HL-60 (cell line): ENCODE results near the gene ALDH1A1.

ENCODE experiments used
- DNase-seq, 2 experiments: peaks; one replicate each; pipeline ENCODE4 v3.0.0-alpha.2; 2010 to 2020; ENCODE audit warnings: low read depth in 1 of 2, low spot score in 1 of 2
- H3K27ac ChIP-seq: fragments of 250-450 bp; sonication (Bioruptor Pico); replicated peaks from 2 replicates; pipeline ENCODE4 v1.5.1; 2020; ENCODE audit warnings: mild to moderate bottlenecking, moderate library complexity
- H3K27me3 ChIP-seq: fragments of 250-450 bp; sonication (Bioruptor Pico); 2 replicates; pipeline ENCODE4 v1.5.1; 2021; ENCODE audit warnings: mild to moderate bottlenecking, moderate library complexity; ENCODE audit not compliant: insufficient read depth, poor library complexity, severe bottlenecking
- H3K4me3 ChIP-seq: replicated peaks from 2 replicates; pipeline ENCODE4 v1.5.1; 2011; ENCODE audit warnings: mild to moderate bottlenecking, control low read depth, low read length; ENCODE audit not compliant: insufficient read depth
- GABPA ChIP-seq: IDR thresholded peaks from 2 replicates; pipeline ENCODE4 v1.6.1; 2012; ENCODE audit warnings: low read depth
- POLR2AphosphoS5 ChIP-seq: IDR thresholded peaks from 2 replicates; pipeline ENCODE4 v1.6.1; 2012; ENCODE audit warnings: low read depth
- SPI1 ChIP-seq: IDR thresholded peaks from 2 replicates; pipeline ENCODE4 v1.6.1; 2012; ENCODE audit warnings: low read depth, mild to moderate bottlenecking, borderline replicate concordance
- TF ChIP-seq, protein P1 (sequence below): IDR thresholded peaks from one replicate; pipeline ENCODE4 v1.5.1; 2011; ENCODE audit warnings: low read length, control low read depth, inconsistent platforms; ENCODE audit not compliant: insufficient read depth
- TF ChIP-seq, protein P2 (sequence below): IDR thresholded peaks from 2 replicates; pipeline ENCODE4 v1.6.1; 2012; ENCODE audit warnings: low read depth; ENCODE audit not compliant: insufficient replicate concordance

The ALDH1A1 gene

DNA sequence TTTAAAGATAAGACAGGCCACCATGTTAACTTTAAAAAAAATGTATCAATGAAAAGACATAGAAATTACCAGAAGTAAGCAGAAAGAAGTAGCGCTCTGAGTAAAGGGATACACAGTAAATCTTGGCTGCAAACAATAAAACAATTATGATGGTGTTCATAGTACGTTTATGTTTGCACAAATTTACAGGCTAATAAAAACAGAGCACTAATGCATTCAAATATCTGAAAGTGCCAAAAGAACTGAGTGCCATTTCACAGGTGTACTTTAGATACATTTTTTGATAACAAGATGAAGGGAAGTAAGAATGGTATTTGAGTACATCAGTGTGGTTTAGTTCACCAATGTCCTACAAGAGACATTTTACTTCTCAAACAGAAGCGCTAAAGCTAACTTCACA, 32.9 kb upstream of the ALDH1A1 start:
- DNase-seq, result no peak
- Histone ChIP-seq H3K27ac (no peak overlapping the region), H3K27me3 (no peaks in the 10 kb centered on the region), H3K4me3 (no peak overlapping the region)
- TF ChIP-seq, protein P1, sequence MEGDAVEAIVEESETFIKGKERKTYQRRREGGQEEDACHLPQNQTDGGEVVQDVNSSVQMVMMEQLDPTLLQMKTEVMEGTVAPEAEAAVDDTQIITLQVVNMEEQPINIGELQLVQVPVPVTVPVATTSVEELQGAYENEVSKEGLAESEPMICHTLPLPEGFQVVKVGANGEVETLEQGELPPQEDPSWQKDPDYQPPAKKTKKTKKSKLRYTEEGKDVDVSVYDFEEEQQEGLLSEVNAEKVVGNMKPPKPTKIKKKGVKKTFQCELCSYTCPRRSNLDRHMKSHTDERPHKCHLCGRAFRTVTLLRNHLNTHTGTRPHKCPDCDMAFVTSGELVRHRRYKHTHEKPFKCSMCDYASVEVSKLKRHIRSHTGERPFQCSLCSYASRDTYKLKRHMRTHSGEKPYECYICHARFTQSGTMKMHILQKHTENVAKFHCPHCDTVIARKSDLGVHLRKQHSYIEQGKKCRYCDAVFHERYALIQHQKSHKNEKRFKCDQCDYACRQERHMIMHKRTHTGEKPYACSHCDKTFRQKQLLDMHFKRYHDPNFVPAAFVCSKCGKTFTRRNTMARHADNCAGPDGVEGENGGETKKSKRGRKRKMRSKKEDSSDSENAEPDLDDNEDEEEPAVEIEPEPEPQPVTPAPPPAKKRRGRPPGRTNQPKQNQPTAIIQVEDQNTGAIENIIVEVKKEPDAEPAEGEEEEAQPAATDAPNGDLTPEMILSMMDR, result no peak
- TF ChIP-seq POLR2AphosphoS5, result no peak
- no peak for TF ChIP-seq GABPA
- TF ChIP-seq SPI1, result no peak
- TF ChIP-seq, protein P2, sequence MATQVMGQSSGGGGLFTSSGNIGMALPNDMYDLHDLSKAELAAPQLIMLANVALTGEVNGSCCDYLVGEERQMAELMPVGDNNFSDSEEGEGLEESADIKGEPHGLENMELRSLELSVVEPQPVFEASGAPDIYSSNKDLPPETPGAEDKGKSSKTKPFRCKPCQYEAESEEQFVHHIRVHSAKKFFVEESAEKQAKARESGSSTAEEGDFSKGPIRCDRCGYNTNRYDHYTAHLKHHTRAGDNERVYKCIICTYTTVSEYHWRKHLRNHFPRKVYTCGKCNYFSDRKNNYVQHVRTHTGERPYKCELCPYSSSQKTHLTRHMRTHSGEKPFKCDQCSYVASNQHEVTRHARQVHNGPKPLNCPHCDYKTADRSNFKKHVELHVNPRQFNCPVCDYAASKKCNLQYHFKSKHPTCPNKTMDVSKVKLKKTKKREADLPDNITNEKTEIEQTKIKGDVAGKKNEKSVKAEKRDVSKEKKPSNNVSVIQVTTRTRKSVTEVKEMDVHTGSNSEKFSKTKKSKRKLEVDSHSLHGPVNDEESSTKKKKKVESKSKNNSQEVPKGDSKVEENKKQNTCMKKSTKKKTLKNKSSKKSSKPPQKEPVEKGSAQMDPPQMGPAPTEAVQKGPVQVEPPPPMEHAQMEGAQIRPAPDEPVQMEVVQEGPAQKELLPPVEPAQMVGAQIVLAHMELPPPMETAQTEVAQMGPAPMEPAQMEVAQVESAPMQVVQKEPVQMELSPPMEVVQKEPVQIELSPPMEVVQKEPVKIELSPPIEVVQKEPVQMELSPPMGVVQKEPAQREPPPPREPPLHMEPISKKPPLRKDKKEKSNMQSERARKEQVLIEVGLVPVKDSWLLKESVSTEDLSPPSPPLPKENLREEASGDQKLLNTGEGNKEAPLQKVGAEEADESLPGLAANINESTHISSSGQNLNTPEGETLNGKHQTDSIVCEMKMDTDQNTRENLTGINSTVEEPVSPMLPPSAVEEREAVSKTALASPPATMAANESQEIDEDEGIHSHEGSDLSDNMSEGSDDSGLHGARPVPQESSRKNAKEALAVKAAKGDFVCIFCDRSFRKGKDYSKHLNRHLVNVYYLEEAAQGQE, result no peak

DNA sequence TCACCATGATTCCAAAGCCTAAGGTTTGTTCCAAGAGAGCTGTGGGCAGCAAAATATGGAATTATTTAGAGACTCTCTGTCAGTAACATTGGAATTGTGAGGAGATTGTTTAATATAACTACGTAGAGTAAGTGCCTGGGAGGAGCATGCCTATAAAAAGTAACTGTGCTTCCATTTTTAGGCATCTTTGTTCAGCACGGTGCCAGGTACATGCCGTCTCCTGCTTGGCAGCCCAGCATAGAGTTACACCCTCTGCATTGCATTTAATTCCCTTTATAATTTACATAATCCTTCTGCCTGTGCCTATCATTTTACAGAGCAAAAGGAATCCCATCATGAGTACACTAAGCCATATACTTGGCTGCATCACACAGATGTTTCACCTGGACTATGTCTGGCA, 32.1 kb upstream of the ALDH1A1 start:
- TF ChIP-seq, protein P1, result no peak
- TF ChIP-seq POLR2AphosphoS5 (no peak), GABPA (no peak), SPI1 (no peak)
- TF ChIP-seq, protein P2, result no peak
- Histone ChIP-seq H3K27ac (no peak overlapping the region), H3K27me3 (no peaks in the 10 kb centered on the region), H3K4me3 (no peak overlapping the region)
- no peak for DNase-seq

DNA sequence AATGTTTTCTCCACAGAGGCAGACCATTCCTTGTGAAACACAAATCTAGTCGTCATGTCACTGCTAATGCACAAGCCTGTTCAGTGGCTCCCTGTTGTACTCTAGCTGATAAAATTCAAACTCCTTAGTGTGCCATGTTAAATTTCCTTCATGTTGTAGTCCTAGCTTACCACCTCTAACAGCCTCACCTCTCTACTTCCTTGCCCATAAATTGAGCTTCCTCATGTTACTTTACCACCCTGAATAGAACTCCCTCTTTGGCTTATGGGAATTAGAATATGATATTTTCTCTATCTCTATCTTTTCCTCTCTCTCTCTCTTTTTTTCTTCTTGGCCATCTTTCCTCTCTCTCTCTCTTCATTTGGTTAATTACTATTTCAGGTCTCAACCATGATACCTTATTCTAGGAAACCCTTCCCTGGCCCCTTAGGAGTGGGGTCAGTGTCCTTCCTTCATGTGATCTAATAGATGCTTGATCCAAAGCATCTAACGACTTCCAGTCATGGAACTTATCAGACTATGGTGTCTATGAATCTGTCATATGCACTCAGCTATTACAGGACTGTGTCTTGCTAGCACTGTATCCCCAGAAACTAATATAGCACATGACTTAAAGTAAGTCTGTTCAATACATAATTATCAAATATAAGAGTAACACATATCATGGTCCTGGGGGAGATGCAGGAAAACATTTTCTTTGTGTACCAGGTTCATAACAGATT, 31.5 kb upstream of the ALDH1A1 start:
- no peak overlapping the region for H3K27ac ChIP-seq
- H3K4me3 ChIP-seq, result no peak overlapping the region
- no peak for TF ChIP-seq POLR2AphosphoS5
- TF ChIP-seq, protein P1, result no peak
- no peak for TF ChIP-seq SPI1
- TF ChIP-seq, protein P2, result no peak
- TF ChIP-seq GABPA, result no peak
- no peaks in the 10 kb centered on the region for H3K27me3 ChIP-seq
- no peak for DNase-seq
